Measurements from ENCODE around the gene HDAC11. TPM values are rescaled to one million over a fixed set of nuclear protein-coding genes. Genes with fewer than 3 reads are reported as not detected.

The HDAC11 gene
- total and polyA plus RNA-seq, 2 of the 13 experiments (the other 11 are each of a cell fraction or from before 2014, with no cell fraction given) = 13.7 to 33.1 TPM

DNA sequence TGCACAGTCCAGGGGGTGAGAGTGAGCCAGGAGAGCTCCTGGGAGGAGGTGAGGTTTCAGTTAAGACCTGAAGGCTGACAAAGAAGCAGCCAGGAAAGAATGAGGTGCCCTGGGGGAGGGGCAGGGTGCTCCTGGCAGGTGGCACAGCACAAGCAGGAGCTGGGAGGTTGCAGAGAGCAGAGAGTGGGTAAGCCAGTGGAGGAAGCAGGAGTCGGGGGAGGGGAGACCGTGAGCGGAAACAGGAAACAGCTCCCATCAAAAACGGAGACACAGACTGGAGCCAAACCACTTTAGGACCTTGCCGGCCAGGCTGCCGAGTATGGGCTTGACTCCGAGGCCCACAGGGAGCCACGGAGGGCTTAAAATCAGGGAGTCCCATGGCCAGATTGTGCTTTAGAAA, 56.7 kb downstream of the HDAC11 start:
- TF ChIP-seq CCDC6 (CRISPR knock-in tag; IDR thresholded peaks at IDR 0.05) (no peak), KDM5B (CRISPR knock-in tag; IDR thresholded peaks at IDR 0.05; ENCODE audit: borderline replicate concordance) (no peak), KAT7 (CRISPR knock-in tag; IDR thresholded peaks at IDR 0.05; ENCODE audit: borderline replicate concordance) (no peak), DZIP1 (CRISPR knock-in tag; IDR thresholded peaks at IDR 0.05) (no peak), PCBP2 (optimal IDR thresholded peaks at IDR 0.05; ENCODE audit: low read depth, low read length, poor library complexity, severe bottlenecking) (no peak), ZNF674 (CRISPR knock-in tag; IDR thresholded peaks at IDR 0.05; ENCODE audit: low read depth) (no peak), DNMT3B (CRISPR knock-in tag; conservative IDR thresholded peaks at IDR 0.05) (no peak), ZIK1 (CRISPR knock-in tag; IDR thresholded peaks at IDR 0.05; ENCODE audit: borderline replicate concordance, low read depth) (no peak), MEF2D (CRISPR knock-in tag; IDR thresholded peaks at IDR 0.05) (no peak), ZNF543 (CRISPR knock-in tag; IDR thresholded peaks at IDR 0.05) (no peak), ZNF713 (CRISPR knock-in tag; IDR thresholded peaks at IDR 0.05) (no peak), AKAP8 (CRISPR knock-in tag; IDR thresholded peaks at IDR 0.05) (no peak), FOSL1 (CRISPR knock-in tag; IDR thresholded peaks at IDR 0.05; ENCODE audit: borderline replicate concordance) (no peak), MLX (CRISPR knock-in tag; IDR thresholded peaks at IDR 0.05) (no peak), ZNF563 (CRISPR knock-in tag; IDR thresholded peaks at IDR 0.05) (no peak), POLR2AphosphoS5 (IDR thresholded peaks at IDR 0.05; ENCODE audit: low read depth, low read length) (no peak)
- Histone ChIP-seq H3K4me3 (replicated peaks in 1 of 3; ENCODE audit: insufficient read depth in 1 of 3, low read depth in 2 of 3, low read length in 3 of 3) (no peak overlapping the region), H3K27me3 (ENCODE audit: control insufficient read depth in 1 of 2, insufficient read depth in 2 of 2, low read length in 2 of 2) (peaks cover 10 to 68% of the 10 kb centered on the region in 2 experiments), H3K4me2 (ENCODE audit: low read depth, low read length) (no peak overlapping the region), H3K79me2 (ENCODE audit: insufficient read depth, low read length) (no peaks in the 10 kb centered on the region), H2AFZ (ENCODE audit: low read length) (no peak overlapping the region), H3K9me3 (ENCODE audit: low read length) (no peaks in the 10 kb centered on the region), H3K4me1 (ENCODE audit: insufficient read depth, low read length) (no peaks in the 10 kb centered on the region), H3K9ac (ENCODE audit: insufficient read depth, low read depth, low read length) (no peak overlapping the region), H3K27ac (ENCODE audit: extremely low read length, insufficient read depth, low read length) (no peak overlapping the region), H3K36me3 (replicated peaks in 1 of 2; ENCODE audit: control insufficient read depth in 1 of 2, insufficient read depth in 2 of 2, low read length in 2 of 2) (no peaks in the 10 kb centered on the region), H4K20me1 (ENCODE audit: insufficient read depth, low read length) (no peaks in the 10 kb centered on the region)
- POLR2A ChIA-PET = no interaction called here
- intact Hi-C loops (cut with micrococcal nuclease; ENCODE audit: unreplicated experiment) = no loop called here
- no peak for FAIRE-seq
- CTCF ChIA-PET (ENCODE audit: low intra/inter-chr PET ratio, low total read pairs) = no interaction called here
- in situ Hi-C loops (cut with HindIII; ENCODE audit: extremely low pct_ligation_motif_present, low pct_unique_long_range_greater_than_20kb) = no loop called here
- BruUV-seq (replicated peaks) = no TSS peak
- no peak for ATAC-seq
- 34% methylated on average over 8 of the region's 8 CpGs for WGBS (ENCODE audit: low lambda C conversion rate)
- no peak for DNase-seq (ENCODE audit: low spot score)

All from HepG2 (cell line).